Activated naive CD8-positive, alpha-beta T cell treated with anti-CD3 and anti-CD28 coated beads for 36 hours (primary cell): ENCODE measurements around the gene PXDN. TPM values are rescaled to one million over a fixed set of nuclear protein-coding genes. Genes with fewer than 3 reads are reported as not detected.
A peak's percentile ranks its signal among the peaks of the same experiment; 100 is the strongest.

Experiments used
- DNase-seq: peaks from one replicate; pipeline ENCODE4 v3.0.0; 2021
- H3K27ac Mint-ChIP-seq: one replicate; pipeline ENCODE4 v1.8.0; 2022; ENCODE audit warnings: mild to moderate bottlenecking, moderate library complexity, mixed read lengths
- H3K27me3 Mint-ChIP-seq: one replicate; pipeline ENCODE4 v1.8.0; 2022; ENCODE audit warnings: mild to moderate bottlenecking, mixed read lengths
- H3K36me3 Mint-ChIP-seq: one replicate; pipeline ENCODE4 v1.8.0; 2021; ENCODE audit warnings: mild to moderate bottlenecking, mixed read lengths
- H3K4me1 Mint-ChIP-seq: one replicate; pipeline ENCODE4 v1.8.0; 2021; ENCODE audit warnings: mixed read lengths
- H3K4me3 Mint-ChIP-seq: one replicate; pipeline ENCODE4 v1.8.0; 2022; ENCODE audit warnings: mild to moderate bottlenecking, moderate library complexity, mixed read lengths
- H3K9me3 Mint-ChIP-seq: one replicate; pipeline ENCODE4 v1.8.0; 2022; ENCODE audit warnings: mixed read lengths
- total RNA-seq, 2 experiments: library from RNA; stranded (reverse); gene quantifications; one replicate each; pipeline ENCODE4 v1.2.3, GENCODE V29; 2021

PXDN gene, protein sequence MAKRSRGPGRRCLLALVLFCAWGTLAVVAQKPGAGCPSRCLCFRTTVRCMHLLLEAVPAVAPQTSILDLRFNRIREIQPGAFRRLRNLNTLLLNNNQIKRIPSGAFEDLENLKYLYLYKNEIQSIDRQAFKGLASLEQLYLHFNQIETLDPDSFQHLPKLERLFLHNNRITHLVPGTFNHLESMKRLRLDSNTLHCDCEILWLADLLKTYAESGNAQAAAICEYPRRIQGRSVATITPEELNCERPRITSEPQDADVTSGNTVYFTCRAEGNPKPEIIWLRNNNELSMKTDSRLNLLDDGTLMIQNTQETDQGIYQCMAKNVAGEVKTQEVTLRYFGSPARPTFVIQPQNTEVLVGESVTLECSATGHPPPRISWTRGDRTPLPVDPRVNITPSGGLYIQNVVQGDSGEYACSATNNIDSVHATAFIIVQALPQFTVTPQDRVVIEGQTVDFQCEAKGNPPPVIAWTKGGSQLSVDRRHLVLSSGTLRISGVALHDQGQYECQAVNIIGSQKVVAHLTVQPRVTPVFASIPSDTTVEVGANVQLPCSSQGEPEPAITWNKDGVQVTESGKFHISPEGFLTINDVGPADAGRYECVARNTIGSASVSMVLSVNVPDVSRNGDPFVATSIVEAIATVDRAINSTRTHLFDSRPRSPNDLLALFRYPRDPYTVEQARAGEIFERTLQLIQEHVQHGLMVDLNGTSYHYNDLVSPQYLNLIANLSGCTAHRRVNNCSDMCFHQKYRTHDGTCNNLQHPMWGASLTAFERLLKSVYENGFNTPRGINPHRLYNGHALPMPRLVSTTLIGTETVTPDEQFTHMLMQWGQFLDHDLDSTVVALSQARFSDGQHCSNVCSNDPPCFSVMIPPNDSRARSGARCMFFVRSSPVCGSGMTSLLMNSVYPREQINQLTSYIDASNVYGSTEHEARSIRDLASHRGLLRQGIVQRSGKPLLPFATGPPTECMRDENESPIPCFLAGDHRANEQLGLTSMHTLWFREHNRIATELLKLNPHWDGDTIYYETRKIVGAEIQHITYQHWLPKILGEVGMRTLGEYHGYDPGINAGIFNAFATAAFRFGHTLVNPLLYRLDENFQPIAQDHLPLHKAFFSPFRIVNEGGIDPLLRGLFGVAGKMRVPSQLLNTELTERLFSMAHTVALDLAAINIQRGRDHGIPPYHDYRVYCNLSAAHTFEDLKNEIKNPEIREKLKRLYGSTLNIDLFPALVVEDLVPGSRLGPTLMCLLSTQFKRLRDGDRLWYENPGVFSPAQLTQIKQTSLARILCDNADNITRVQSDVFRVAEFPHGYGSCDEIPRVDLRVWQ (N-terminal part only)
- 1 to 10 TPM; 1.8 to 2.1 TPM for total RNA-seq

DNA sequence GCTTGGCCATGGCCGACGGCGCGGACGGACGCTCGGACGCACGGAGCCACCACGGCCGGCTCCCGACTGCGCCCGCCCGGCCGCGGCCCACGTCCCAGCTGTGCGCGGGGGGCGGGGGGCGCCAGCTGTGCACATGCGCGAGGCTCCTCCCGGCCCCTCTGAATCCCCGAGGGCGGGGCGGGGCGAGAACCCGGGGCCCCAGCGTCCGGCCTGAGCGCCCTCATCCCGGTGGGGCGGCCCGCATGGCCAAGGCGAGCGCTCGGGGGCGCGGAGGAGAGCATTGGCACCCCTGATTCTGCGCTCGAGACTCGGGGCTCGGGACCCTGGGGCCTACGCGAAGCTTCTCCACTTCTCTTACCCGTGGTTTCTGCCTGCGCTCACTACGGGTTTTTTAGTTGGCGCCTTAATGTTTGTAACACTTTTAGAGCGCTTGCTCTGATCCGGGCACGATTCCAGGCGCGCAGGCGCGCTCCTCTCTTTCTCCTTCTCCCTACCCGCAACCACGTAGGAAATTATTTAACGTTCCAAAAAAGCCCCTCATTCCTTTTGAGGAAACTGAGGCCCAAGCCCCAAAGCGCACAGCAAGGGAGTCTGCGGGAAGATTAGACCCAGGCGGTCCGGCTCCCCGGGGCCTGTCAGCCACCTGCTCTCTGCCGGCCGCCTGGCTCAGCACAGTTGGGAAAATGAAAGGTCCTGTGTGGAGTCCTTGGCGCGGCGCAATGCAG is at the start of gene PXDN:
PXDN (minus strand) TSS at position 70 of the 725 bp plus-strand sequence; CDS start at position 10, 60 bp downstream.
- peak within 1 kb of the TSS; percentile 68 for H3K4me3 Mint-ChIP-seq
- no peaks in the 10 kb centered on the region for H3K9me3 Mint-ChIP-seq

DNA sequence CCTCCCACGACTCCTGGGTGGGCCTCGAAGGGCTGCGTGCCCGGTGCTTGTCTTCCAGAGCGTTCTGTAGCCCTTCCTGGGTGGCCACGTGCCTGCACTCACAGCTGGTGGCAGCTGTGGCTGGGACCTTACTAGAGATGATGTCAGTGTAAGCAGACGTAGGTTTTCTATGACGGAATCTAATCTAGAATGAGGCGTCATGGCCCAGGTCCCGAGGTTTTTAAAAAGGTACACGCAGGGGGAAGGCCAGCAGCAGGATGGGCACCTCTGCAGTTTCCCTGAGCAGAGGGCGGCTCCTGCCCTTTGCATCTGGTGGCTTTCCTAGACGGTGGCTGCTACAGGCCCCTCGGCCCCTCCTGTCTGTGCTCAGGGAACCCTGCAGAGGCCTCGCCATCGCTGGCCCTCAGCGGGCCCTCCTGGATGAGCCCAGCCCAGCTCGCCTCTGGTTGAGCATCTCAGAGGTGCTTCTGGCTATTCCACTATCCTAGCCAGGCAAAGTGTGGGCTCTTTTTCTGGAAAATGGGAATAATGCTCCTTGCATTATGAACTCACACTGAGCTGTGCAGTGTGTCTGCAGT is 49.6 kb upstream of the PXDN start:
- Mint-ChIP-seq H3K4me1 (peaks cover 2% of the 10 kb centered on the region), H3K27me3 (no peaks in the 10 kb centered on the region), H3K27ac (no peak overlapping the region), H3K36me3 (no peaks in the 10 kb centered on the region), H3K9me3 (no peaks in the 10 kb centered on the region), H3K4me3 (no peak overlapping the region)
- no peak for DNase-seq

More for the DNA sequence above, at the start of gene PXDN:
- no peak within 1 kb of the TSS for H3K27ac Mint-ChIP-seq
- peaks cover 63% of the 10 kb centered on the region for H3K27me3 Mint-ChIP-seq
- peaks cover 6% of the 10 kb centered on the region for H3K4me1 Mint-ChIP-seq
- no peak for DNase-seq
- no peaks in the 10 kb centered on the region for H3K36me3 Mint-ChIP-seq

DNA sequence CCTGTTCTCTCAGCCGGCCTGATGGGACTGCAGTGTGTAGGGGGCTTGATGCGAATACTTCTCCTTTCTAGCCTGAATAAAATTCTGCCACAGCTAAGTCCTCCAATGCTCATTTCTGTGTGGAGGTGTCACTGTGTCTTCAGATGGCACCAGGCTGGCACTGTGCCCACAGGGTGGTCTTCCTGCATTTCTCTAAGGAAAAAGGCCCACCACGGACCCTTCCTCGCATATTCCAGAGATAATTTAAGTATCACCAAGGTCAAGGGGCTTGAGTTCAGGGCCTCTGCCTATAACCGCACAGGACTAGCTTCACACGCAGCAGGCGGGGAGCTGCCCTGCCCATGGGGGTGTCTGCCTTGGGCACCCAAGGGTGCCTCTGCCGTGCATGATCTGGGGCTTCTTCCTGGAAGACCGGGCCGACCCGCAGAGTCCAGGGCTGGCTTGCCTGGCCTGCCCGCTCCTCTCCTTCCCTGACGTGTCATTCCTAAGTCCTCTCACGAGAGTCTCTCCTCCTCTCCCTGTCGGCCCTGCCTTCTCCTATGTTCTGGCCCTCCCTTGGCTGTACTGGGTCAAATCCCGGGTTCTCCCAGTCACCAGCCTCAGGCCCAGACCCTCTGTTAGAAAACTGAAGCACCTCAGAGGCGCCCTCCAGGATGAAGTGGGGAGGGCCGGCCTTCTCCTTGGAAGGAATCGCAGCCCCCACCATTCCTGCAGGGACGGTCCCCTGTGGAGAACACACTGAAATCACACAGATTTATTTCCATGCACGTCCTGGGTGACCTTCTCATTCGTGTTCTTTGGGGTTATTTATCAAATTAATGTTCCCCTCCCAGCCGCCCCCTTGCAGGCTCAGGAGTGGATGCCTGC is 48.9 kb upstream of the PXDN start:
- H3K27ac Mint-ChIP-seq = no peak overlapping the region
- H3K4me1 Mint-ChIP-seq = no peaks in the 10 kb centered on the region
- no peak overlapping the region for H3K4me3 Mint-ChIP-seq
- no peaks in the 10 kb centered on the region for H3K9me3 Mint-ChIP-seq
- H3K27me3 Mint-ChIP-seq = peaks cover 6% of the 10 kb centered on the region
- no peaks in the 10 kb centered on the region for H3K36me3 Mint-ChIP-seq
- DNase-seq = no peak

DNA sequence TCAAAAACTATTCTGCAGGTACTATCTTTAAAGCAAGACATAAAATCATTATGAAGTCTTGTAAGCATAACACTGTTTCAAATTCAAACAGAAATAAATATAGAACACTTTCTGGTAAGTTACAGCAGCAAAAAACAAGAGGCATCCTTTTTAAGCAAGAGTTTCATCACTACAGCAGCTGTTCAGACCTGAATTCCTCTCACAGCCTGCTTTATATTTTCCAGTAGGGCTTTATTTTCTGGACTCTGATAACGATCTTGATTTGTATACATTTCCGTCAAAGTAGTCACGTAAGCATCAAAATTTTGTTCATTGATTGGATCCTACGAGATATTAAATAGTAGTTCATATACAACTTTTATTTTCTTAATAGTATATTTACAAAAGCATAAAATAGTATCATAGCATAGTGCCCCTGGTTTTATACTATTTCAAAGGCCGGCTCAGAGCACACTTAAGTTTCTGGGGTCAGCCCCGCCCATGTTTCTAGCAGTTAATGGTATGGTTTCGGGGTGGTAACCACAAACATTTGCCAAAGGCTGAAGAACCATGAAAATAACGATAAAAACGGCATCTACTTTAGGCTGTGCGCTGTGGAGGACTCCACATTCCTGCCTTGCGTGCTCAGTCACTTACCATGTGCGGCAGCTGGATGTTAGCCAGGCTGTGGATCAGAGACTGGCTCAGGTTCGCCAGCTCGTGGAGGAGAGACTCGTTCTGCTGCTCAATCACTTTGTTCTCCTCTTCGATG is 47.5 kb upstream of the PXDN start:
- Mint-ChIP-seq H3K27me3 (peaks cover 7% of the 10 kb centered on the region), H3K9me3 (no peaks in the 10 kb centered on the region), H3K4me3 (no peak overlapping the region), H3K27ac (no peak overlapping the region), H3K36me3 (no peaks in the 10 kb centered on the region), H3K4me1 (no peaks in the 10 kb centered on the region)
- no peak for DNase-seq

DNA sequence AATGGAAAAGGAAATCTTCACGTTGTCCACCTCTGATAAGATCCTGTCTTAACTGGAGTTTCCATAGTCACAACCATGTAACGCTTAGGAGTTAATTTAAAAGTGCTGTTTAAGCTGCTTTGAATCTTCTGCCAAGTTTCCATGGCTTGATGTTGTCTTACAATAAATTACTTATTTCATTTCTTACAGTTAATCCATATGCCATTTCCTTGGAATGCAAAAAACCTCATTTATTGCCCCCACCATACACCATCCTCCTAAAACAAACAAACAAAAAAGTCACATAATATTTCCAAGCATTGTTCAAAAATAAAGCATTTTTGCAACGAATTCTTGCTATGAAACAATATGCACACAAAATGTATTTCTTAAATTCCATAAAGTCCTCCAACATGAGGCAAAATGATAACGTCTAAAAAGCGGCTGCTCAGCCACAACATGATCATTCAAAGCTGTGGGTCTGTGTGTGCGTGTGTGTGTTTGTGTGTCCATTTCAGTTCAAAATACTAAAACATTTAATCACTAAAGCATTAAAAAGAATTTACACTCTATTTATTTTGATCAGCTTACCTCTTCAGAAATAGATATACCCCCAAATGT is 46.8 kb upstream of the PXDN start:
- peaks cover 7% of the 10 kb centered on the region for H3K27me3 Mint-ChIP-seq
- H3K4me1 Mint-ChIP-seq = no peaks in the 10 kb centered on the region
- DNase-seq = no peak
- H3K9me3 Mint-ChIP-seq = no peaks in the 10 kb centered on the region
- no peak overlapping the region for H3K27ac Mint-ChIP-seq
- H3K4me3 Mint-ChIP-seq = no peak overlapping the region
- no peaks in the 10 kb centered on the region for H3K36me3 Mint-ChIP-seq

- no peak overlapping the region for H3K4me3 Mint-ChIP-seq
- H3K4me1 Mint-ChIP-seq = no peaks in the 10 kb centered on the region
- no peak overlapping the region for H3K27ac Mint-ChIP-seq
- DNase-seq = no peak
- H3K9me3 Mint-ChIP-seq = no peaks in the 10 kb centered on the region
- no peaks in the 10 kb centered on the region for H3K36me3 Mint-ChIP-seq
- H3K27me3 Mint-ChIP-seq = peaks cover 7% of the 10 kb centered on the region
Measured at GRCh38 chr2:1790473-1790872, 46.2 kb upstream of the PXDN start.

- Mint-ChIP-seq H3K9me3 (no peaks in the 10 kb centered on the region), H3K27me3 (peaks cover 7% of the 10 kb centered on the region), H3K36me3 (no peaks in the 10 kb centered on the region), H3K4me3 (no peak overlapping the region), H3K4me1 (no peaks in the 10 kb centered on the region), H3K27ac (no peak overlapping the region)
- DNase-seq = no peak
Measured at GRCh38 chr2:1789610-1790009, 45.3 kb upstream of the PXDN start.

DNA sequence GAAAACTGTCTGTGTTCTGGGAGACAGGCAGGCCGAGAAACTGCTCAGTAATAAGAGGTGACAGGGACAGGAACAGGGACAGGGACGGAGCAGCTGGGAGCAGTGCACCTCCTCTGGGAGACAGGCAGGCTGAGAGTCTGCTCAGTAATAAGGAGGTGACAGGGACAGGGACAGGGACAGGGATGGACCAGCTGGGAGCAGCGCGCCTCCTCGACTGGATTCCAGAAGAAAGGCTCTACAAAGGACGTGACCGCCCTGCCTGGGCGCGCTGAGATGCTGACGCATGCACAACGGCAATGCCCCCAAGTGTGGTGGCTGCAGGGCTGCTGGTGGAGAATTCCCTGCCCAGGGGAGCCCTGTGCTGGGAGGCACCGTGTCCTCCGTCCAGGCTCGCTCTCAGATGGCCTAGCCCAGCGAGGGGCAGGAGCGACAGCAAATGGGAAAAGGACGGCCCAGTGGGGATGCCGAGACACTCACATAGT is 44.2 kb upstream of the PXDN start:
- H3K27me3 Mint-ChIP-seq = peaks cover 7% of the 10 kb centered on the region
- no peak overlapping the region for H3K27ac Mint-ChIP-seq
- no peak for DNase-seq
- no peaks in the 10 kb centered on the region for H3K36me3 Mint-ChIP-seq
- peaks cover 4% of the 10 kb centered on the region for H3K4me1 Mint-ChIP-seq
- H3K9me3 Mint-ChIP-seq = no peaks in the 10 kb centered on the region
- no peak overlapping the region for H3K4me3 Mint-ChIP-seq

DNA sequence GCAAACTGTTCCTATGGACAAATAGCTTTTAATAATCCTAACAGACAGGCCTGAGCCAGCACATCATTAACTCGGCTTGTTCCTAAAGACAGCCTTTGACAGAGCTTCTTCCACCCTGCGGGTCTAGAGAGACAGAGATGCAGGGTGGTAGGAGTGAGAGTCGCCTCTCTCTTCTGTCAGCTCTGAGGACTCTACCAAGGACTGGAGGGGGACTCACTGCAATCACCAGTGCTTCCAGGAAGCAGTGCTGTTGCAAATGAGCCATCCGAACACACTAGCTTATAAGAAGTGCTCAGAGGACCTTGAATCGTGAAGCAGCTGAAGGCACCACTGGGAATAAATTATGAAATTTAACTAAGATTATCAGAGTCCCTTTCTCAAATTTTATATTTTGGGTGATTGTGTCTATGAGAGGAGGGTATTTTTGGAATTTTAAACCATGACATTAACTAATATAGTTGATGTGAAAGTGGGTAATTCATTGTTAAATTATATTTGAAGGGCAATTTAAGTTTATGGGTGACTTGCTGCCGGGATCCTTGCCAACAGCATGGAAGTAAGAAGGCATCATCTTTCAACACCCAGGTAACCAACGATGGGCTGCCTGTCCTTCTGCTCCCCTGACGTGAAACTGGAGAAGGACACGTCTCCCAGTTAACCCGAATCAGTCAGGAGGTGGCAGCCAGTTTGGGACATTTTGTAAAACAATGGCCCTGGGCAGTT is 43.6 kb upstream of the PXDN start:
- Mint-ChIP-seq H3K9me3 (no peaks in the 10 kb centered on the region), H3K27ac (no peak overlapping the region), H3K36me3 (no peaks in the 10 kb centered on the region), H3K4me1 (peaks cover 4% of the 10 kb centered on the region), H3K4me3 (no peak overlapping the region), H3K27me3 (peaks cover 7% of the 10 kb centered on the region)
- no peak for DNase-seq

GRCh38 chr2:1784986-1785617 is 40.8 kb upstream of the PXDN start:
- Mint-ChIP-seq H3K27me3 (peaks cover 7% of the 10 kb centered on the region), H3K9me3 (no peaks in the 10 kb centered on the region), H3K4me1 (peaks cover 20% of the 10 kb centered on the region), H3K4me3 (no peak overlapping the region), H3K27ac (no peak overlapping the region), H3K36me3 (no peaks in the 10 kb centered on the region)
- DNase-seq = no peak

GRCh38 chr2:1784087-1784486 is 39.8 kb upstream of the PXDN start:
- DNase-seq = no peak
- peaks cover 7% of the 10 kb centered on the region for H3K27me3 Mint-ChIP-seq
- H3K9me3 Mint-ChIP-seq = no peaks in the 10 kb centered on the region
- H3K4me3 Mint-ChIP-seq = no peak overlapping the region
- H3K36me3 Mint-ChIP-seq = no peaks in the 10 kb centered on the region
- H3K4me1 Mint-ChIP-seq = peaks cover 22% of the 10 kb centered on the region
- H3K27ac Mint-ChIP-seq = no peak overlapping the region
